GM12872 (cell line): ENCODE measurements around the gene ZFP36.

ENCODE experiments used
- CTCF ChIP-seq: IDR thresholded peaks from 3 replicates; pipeline ENCODE4 v1.5.1; 2011; ENCODE audit warnings: low read depth, mild to moderate bottlenecking, low read length, moderate library complexity; ENCODE audit not compliant: insufficient read depth

The ZFP36 gene

GRCh38 chr19:39422020-39422419 is 15.4 kb downstream of the ZFP36 start:
- no peak for TF ChIP-seq CTCF

- no peak for TF ChIP-seq CTCF
Observed at GRCh38 chr19:39423258-39424086, 16.8 kb downstream of the ZFP36 start.

GRCh38 chr19:39424934-39425333 is 18.3 kb downstream of the ZFP36 start:
- TF ChIP-seq CTCF = no peak

- TF ChIP-seq CTCF = no peak
Observed at GRCh38 chr19:39425744-39426143, 19.1 kb downstream of the ZFP36 start.

- TF ChIP-seq CTCF = no peak
Observed at GRCh38 chr19:39426170-39426569, 19.5 kb downstream of the ZFP36 start.

- TF ChIP-seq CTCF = no peak
Observed at GRCh38 chr19:39427707-39428106, 21.1 kb downstream of the ZFP36 start.

GRCh38 chr19:39428283-39429112 is 21.9 kb downstream of the ZFP36 start:
- no peak for TF ChIP-seq CTCF
